ENCODE measurements around the gene ATP6AP1. TPM values are rescaled to one million over a fixed set of nuclear protein-coding genes. Genes with fewer than 3 reads are reported as not detected.

ATP6AP1 gene
- total RNA-seq, 6 donors from 2014 or later = 70.3 to 183 (median 108) TPM

DNA sequence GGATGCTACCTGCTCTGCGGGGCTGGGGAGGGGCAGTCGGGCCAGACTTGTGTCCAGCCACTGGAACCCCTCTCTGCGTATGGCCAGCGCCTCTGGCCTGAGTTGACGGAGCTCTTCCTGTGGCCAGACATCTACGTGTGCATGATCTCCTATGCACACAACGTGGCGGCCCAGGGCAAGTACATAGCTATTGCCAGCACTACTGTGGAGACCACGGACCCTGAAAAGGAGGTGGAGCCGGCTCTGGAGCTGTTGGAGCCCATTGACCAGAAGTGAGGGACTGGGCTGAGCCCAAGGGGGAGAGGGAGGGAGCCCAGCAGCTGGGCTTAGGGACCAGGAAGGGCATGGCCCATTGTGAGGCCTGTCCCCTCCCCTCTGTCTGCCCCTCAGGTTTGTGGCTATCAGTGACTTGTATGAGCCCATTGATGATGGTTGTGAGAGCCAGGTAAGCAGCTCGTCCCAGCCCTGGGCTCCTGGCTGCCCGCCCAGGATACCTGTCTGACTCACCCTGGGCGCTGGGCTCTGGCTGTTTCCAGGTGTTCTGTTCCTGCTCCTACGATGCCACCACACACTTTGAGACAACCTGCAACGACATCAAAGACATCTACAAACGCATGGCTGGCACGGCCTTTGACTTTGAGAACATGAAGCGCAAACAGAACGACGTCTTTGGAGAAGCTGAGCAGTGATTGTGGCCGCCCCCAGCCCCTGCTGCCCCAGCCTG is 13.7 kb downstream of the ATP6AP1 start:
- peaks cover 6 to 39% (median 10%) of the 10 kb centered on the region in 4 donors for H3K4me1 ChIP-seq
- 85 to 100% methylated on average over 1 to 21 of the region's 21 CpGs for WGBS, 2 donors
- DNase-seq = no peak
- no peaks in the 10 kb centered on the region for H3K27me3 ChIP-seq
- no peak for ATAC-seq (ENCODE audit: low FRiP score in 2 of 2)
- no peak for TF ChIP-seq EP300 (IDR thresholded peaks at IDR 0.05)
- TF ChIP-seq POLR2AphosphoS5 (IDR thresholded peaks at IDR 0.05) = no peak
- TF ChIP-seq POLR2A (IDR thresholded peaks at IDR 0.05) = no peak
- TF ChIP-seq, protein P1, sequence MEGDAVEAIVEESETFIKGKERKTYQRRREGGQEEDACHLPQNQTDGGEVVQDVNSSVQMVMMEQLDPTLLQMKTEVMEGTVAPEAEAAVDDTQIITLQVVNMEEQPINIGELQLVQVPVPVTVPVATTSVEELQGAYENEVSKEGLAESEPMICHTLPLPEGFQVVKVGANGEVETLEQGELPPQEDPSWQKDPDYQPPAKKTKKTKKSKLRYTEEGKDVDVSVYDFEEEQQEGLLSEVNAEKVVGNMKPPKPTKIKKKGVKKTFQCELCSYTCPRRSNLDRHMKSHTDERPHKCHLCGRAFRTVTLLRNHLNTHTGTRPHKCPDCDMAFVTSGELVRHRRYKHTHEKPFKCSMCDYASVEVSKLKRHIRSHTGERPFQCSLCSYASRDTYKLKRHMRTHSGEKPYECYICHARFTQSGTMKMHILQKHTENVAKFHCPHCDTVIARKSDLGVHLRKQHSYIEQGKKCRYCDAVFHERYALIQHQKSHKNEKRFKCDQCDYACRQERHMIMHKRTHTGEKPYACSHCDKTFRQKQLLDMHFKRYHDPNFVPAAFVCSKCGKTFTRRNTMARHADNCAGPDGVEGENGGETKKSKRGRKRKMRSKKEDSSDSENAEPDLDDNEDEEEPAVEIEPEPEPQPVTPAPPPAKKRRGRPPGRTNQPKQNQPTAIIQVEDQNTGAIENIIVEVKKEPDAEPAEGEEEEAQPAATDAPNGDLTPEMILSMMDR (IDR thresholded peaks at IDR 0.05) = no peak
- H3K4me3 ChIP-seq = no peak overlapping the region
- no peaks in the 10 kb centered on the region for H3K9me3 ChIP-seq
- no peak overlapping the region for H3K27ac ChIP-seq
- H3K36me3 ChIP-seq = peaks cover 0 to 43% (median 19%) of the 10 kb centered on the region in 4 donors

DNA sequence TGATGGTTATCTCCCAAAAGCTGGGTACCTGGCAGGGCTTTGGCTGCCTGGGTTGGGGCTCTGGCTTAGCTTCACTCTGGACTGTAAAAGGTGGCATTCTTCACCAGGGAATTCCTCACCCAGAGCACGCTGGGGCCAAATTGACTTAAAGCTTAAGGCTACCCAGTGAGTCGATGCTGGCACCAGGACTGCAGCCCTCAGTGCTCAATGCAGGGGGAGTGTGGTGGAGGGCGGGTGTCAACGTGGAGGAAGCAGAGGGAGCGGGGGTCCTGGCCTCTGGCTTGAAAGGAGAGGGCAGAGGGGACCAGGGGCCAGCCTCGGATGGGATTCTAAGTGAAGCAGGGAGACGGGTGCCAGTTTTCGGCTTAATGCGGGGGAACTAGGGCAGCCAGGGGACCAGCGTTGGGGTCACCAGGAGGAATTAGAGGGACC is 15.0 kb downstream of the ATP6AP1 start:
- Histone ChIP-seq H3K4me1 (peaks cover 6 to 28% (median 8%) of the 10 kb centered on the region in 4 donors), H3K4me3 (peak overlapping the region in 3 of 4 donors; percentile 60 to 70 (median 61)), H3K27ac (peak overlapping the region; percentile 48 to 90 (median 84)), H3K27me3 (no peaks in the 10 kb centered on the region), H3K9me3 (no peaks in the 10 kb centered on the region), H3K36me3 (peaks cover 0 to 49% (median 22%) of the 10 kb centered on the region in 4 donors)
- TF ChIP-seq EP300 (IDR thresholded peaks at IDR 0.05) = no peak
- TF ChIP-seq, protein P1 (IDR thresholded peaks at IDR 0.05) = no peak
- TF ChIP-seq POLR2AphosphoS5 (IDR thresholded peaks at IDR 0.05) = no peak
- no peak for TF ChIP-seq POLR2A (IDR thresholded peaks at IDR 0.05)
- WGBS, 2 donors = 64% methylated on average over 10 of the region's 10 CpGs; no CpG with 5 or more reads in 1 of the 2 donors
- ATAC-seq (ENCODE audit: low FRiP score in 2 of 2) (no peak), DNase-seq (no peak)

DNA sequence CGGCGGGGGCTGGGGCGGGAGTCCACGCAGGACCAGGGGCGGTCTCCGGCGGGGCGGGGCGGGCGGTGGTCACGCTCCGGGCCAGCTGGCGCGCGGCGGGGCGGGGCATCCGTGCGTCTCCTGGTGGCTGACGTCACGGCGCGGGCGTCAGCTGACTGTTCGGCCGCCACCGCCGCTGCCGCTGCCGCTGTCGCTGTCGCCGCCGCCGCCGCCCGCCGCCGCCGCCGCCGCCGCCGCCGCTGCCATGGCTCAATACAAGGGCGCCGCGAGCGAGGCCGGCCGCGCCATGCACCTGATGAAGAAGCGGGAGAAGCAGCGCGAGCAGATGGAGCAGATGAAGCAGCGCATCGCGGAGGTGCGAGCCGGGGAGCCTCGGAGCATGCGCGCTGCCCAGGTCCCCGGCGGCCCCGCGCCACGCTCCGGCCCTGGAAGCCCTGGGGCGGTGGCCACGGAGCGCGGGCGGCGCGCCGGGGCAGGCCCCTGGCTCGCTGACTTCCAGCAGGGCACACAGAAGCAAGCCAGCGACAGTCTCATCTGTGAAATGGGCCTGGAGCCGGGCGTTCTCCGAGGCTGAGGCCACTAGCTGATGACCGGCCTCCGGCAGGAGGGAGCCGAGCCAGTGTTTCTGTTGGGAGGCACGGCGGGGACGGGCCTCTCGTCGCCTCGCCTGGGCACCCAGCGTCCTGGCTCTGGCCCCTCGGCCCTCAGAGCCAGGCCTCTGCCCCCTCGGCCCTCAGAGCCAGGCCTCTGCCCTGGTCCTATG is 15.7 kb downstream of the ATP6AP1 start, which contains the start of gene FAM50A:
TSS of gene FAM50A (plus strand) at position 150 of the 763 bp plus-strand sequence. CDS start at position 245, 95 bp downstream.
- H3K36me3 ChIP-seq = peaks cover 0 to 56% (median 28%) of the 10 kb centered on the region in 4 donors
- H3K27me3 ChIP-seq = no peaks in the 10 kb centered on the region
- TF ChIP-seq POLR2A (IDR thresholded peaks at IDR 0.05) (peak in 1 of 4 donors; percentile 56), POLR2AphosphoS5 (IDR thresholded peaks at IDR 0.05) (no peak), EP300 (IDR thresholded peaks at IDR 0.05) (no peak)
- TF ChIP-seq, protein P1 (IDR thresholded peaks at IDR 0.05) = peak in 4 of 6 experiments; percentile 38 to 56 (median 47)
- peak; percentile 82 to 97 for DNase-seq
- WGBS, 2 donors = 46% methylated on average over 55 of the region's 94 CpGs; no CpG with 5 or more reads in 1 of the 2 donors
- peak within 1 kb of the TSS; percentile 66 to 90 (median 84) for H3K27ac ChIP-seq
- no peaks in the 10 kb centered on the region for H3K9me3 ChIP-seq
- H3K4me1 ChIP-seq = peaks cover 6 to 21% (median 7%) of the 10 kb centered on the region in 4 donors
- peak in 1 of 2 donors; percentile 95 for ATAC-seq (ENCODE audit: low FRiP score in 2 of 2)
- peak within 1 kb of the TSS; percentile 33 to 70 (median 60) for H3K4me3 ChIP-seq

DNA sequence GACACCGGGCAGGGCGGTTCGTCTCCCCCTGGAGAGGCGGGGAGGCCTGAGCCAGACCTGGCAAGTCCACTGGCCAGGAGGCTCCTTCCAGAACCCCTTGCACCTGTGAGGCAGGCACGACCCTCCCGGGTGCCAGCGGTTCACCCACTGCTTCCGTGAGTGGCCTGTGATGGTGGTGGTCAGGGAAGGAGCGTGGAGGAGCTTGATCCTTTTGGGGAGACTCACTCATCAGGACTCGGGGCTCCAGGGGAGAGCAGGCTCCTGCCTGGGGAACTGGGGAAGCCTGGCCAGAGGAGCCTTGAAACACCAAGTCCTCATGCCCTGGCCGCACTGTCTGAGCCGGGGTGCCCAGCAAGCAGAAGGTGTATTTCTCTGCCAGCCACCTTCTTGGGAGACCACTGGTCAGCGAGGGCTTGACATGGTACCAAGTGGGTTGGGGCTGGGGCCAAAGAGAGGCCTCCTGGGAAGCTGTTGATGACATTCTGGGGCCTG is 16.3 kb downstream of the ATP6AP1 start:
- H3K9me3 ChIP-seq = no peaks in the 10 kb centered on the region
- peak overlapping the region in 3 of 4 donors; percentile 72 to 90 (median 89) for H3K27ac ChIP-seq
- H3K36me3 ChIP-seq = peaks cover 0 to 61% (median 34%) of the 10 kb centered on the region in 4 donors
- TF ChIP-seq EP300 (IDR thresholded peaks at IDR 0.05) = no peak
- TF ChIP-seq, protein P1 (IDR thresholded peaks at IDR 0.05) = no peak
- no peak for TF ChIP-seq POLR2AphosphoS5 (IDR thresholded peaks at IDR 0.05)
- TF ChIP-seq POLR2A (IDR thresholded peaks at IDR 0.05) = no peak
- H3K4me1 ChIP-seq = peaks cover 6 to 20% (median 7%) of the 10 kb centered on the region in 4 donors
- DNase-seq (no peak), ATAC-seq (ENCODE audit: low FRiP score in 2 of 2) (no peak)
- no peaks in the 10 kb centered on the region for H3K27me3 ChIP-seq
- WGBS, 2 donors = 75 to 90% methylated on average over 2 to 9 of the region's 13 CpGs
- peak overlapping the region; percentile 33 to 70 (median 60) for H3K4me3 ChIP-seq

Measured in upper lobe of left lung (tissue), 6 donors.